ENCODE data around the gene ADAMTS19.

Gene ADAMTS19

DNA sequence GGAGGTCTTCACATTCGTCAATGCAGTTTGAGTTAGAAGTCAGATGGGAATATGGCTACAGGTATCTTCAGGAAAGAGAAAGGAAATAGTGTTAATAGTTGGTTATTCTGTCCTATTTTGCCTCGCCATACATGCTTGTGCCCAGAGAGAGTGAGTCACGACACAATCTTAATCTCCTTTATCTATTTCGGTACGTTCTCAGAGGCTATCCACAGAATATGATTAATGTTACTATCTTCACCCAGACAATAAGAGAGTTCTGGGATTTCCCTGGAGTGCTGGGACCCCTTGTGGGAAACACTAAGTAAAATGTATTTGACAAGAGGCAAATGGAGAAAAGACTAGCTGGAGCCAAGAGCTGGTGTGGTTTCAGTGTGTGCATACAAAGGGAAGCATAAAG is 313.3 kb downstream of the ADAMTS19 start:
- no peak for DNase-seq

DNA sequence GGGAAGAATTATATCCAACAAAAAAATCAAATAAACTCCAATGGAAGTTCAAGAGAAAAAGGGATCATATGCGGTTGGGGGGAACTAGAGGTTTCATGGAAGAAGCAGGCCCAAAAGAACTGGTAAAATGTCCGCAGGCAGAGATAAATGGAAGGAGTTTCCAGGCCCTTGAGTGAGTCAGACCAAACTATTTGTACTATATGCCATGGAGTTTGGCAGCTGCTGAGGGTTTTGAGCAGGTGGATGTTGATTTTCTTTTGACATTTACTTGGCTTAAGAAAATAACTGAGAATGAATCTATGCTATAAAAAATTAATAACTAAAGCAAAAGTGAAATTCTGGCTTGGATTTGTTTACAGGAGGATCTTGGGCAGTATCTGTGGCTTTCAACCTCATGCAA is 321.5 kb downstream of the ADAMTS19 start:
- DNase-seq, result no peak

Measured in activated CD4-positive, alpha-beta T cell treated with anti-CD3 and anti-CD28 coated beads, Interleukin-2, amount 50 U/mL, for 1 hour (primary cell).